ENCODE data around the gene SPINK2.

DNA sequence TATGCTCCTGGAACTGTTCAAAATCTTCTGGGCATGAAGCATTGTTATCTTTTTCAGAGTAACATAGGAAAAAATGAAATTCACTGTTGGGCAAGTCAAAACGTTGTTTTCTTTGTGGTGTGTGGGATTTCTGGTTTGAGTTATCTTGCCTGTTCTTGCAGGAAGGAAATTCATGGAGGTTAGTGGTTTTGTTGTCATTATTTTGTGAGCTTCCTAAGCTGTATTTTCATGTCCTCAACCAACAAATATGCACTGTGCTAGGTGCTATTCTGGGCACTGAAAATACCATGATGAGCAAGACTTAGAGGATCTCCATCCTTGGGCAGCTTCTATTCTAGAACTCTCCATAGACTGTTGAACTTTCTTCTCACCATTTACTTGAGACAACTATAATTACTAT is 16.9 kb downstream of the SPINK2 start:
- no peak for TF ChIP-seq POLR2A (IDR thresholded peaks at IDR 0.05; ENCODE audit: extremely low read depth, insufficient read length)
- TF ChIP-seq, protein P1, sequence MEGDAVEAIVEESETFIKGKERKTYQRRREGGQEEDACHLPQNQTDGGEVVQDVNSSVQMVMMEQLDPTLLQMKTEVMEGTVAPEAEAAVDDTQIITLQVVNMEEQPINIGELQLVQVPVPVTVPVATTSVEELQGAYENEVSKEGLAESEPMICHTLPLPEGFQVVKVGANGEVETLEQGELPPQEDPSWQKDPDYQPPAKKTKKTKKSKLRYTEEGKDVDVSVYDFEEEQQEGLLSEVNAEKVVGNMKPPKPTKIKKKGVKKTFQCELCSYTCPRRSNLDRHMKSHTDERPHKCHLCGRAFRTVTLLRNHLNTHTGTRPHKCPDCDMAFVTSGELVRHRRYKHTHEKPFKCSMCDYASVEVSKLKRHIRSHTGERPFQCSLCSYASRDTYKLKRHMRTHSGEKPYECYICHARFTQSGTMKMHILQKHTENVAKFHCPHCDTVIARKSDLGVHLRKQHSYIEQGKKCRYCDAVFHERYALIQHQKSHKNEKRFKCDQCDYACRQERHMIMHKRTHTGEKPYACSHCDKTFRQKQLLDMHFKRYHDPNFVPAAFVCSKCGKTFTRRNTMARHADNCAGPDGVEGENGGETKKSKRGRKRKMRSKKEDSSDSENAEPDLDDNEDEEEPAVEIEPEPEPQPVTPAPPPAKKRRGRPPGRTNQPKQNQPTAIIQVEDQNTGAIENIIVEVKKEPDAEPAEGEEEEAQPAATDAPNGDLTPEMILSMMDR (IDR thresholded peaks at IDR 0.05; ENCODE audit: low read depth, low read length) = no peak
- TF ChIP-seq, protein P2, sequence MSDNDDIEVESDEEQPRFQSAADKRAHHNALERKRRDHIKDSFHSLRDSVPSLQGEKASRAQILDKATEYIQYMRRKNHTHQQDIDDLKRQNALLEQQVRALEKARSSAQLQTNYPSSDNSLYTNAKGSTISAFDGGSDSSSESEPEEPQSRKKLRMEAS (IDR thresholded peaks at IDR 0.05; ENCODE audit: low read depth, low read length) = no peak
- TF ChIP-seq MYC (IDR thresholded peaks at IDR 0.05; ENCODE audit: low read depth, low read length) = no peak
